Measurements from ENCODE around the gene DLG5.

The DLG5 gene

GRCh38 chr10:77887631-77888355, 38.8 kb downstream of the DLG5 start:
- no peak for DNase-seq

- no peak for DNase-seq
Observed at GRCh38 chr10:77886795-77887355, 39.7 kb downstream of the DLG5 start.

GRCh38 chr10:77884181-77884580, 42.4 kb downstream of the DLG5 start:
- no peak for DNase-seq

- no peak for DNase-seq
Observed at GRCh38 chr10:77881636-77882035, 44.9 kb downstream of the DLG5 start.

- no peak for DNase-seq
Observed at GRCh38 chr10:77881222-77881621, 45.3 kb downstream of the DLG5 start.

- DNase-seq = no peak
Observed at GRCh38 chr10:77879710-77880109, 46.8 kb downstream of the DLG5 start.

- DNase-seq = no peak
Observed at GRCh38 chr10:77879065-77879464, 47.5 kb downstream of the DLG5 start.

GRCh38 chr10:77877441-77878344, 48.9 kb downstream of the DLG5 start:
- no peak for DNase-seq

- DNase-seq = no peak
Observed at GRCh38 chr10:77875730-77876129, 50.8 kb downstream of the DLG5 start.

GRCh38 chr10:77874872-77875271, 51.7 kb downstream of the DLG5 start:
- no peak for DNase-seq

GRCh38 chr10:77873536-77874380, 52.8 kb downstream of the DLG5 start:
- DNase-seq = peak; percentile 61

- no peak for DNase-seq
Observed at GRCh38 chr10:77872947-77873535, 53.5 kb downstream of the DLG5 start.

GRCh38 chr10:77872151-77872946, 54.2 kb downstream of the DLG5 start:
- no peak for DNase-seq

- DNase-seq = no peak
Observed at GRCh38 chr10:77869626-77870420, 56.7 kb downstream of the DLG5 start.

- DNase-seq = no peak
Observed at GRCh38 chr10:77868523-77868922, 58.0 kb downstream of the DLG5 start.

- no peak for DNase-seq
Observed at GRCh38 chr10:77867124-77867719, 59.3 kb downstream of the DLG5 start.

GRCh38 chr10:77866598-77866997, 60.0 kb downstream of the DLG5 start:
- no peak for DNase-seq

- no peak for DNase-seq
Observed at GRCh38 chr10:77865580-77866324, 60.8 kb downstream of the DLG5 start.

- no peak for DNase-seq
Observed at GRCh38 chr10:77864151-77864851, 62.3 kb downstream of the DLG5 start.
